ENCODE results near the gene GAPDHS. TPM values are rescaled to one million over a fixed set of nuclear protein-coding genes. Genes with fewer than 3 reads are reported as not detected.

The GAPDHS gene
- total and polyA plus RNA-seq, 2 experiments from 2014 or later = not detected

DNA sequence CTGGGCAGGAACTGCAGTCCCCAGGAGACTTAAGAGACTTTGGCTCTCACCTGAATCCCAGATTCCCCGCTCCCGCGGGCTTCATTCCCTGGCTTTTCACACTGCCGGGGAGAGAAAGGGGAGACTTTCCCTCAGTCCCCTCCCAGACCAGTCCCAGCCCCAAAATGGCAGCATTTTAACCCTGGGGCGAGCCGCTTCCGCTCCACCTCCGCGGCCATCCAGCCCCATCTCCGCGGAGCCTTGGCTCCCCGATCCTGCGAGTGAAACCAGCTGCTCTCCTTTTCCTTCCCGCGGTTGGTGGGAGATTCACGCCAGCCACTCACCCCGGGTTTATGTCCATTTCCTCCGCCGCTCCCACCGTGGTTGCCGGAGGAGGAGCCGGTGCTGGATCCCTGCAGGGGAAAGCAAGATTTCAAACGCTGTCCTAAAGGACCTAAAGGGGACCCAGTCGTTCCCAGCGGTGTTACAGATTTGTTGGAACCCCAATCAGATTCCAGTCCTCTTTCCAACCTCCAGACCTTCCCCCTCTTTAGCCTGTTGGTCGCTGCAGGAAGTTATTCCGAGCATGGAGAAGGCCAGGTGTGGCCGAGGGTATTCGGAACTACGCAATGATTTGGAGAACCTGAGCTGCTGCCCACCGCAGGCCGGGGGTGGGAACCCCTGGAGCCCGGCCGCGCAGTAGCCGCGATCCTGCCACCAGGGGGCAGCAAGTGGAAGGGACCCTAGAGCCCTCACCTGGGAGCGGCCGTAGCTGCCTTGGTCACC lies 23.2 kb upstream of the GAPDHS start:
- peak overlapping the region; percentile 85 for H2AFZ ChIP-seq
- peaks cover 3% of the 10 kb centered on the region for H3K4me1 ChIP-seq (ENCODE audit: insufficient read depth)
- no peaks in the 10 kb centered on the region for H3K9me3 ChIP-seq (ENCODE audit: low read depth)
- H3K27ac ChIP-seq = peak overlapping the region; percentile 89
- no peaks in the 10 kb centered on the region for H3K27me3 ChIP-seq
- no peaks in the 10 kb centered on the region for H3K36me3 ChIP-seq (replicated peaks; ENCODE audit: insufficient read depth, low read depth)
- TF ChIP-seq, protein P1, sequence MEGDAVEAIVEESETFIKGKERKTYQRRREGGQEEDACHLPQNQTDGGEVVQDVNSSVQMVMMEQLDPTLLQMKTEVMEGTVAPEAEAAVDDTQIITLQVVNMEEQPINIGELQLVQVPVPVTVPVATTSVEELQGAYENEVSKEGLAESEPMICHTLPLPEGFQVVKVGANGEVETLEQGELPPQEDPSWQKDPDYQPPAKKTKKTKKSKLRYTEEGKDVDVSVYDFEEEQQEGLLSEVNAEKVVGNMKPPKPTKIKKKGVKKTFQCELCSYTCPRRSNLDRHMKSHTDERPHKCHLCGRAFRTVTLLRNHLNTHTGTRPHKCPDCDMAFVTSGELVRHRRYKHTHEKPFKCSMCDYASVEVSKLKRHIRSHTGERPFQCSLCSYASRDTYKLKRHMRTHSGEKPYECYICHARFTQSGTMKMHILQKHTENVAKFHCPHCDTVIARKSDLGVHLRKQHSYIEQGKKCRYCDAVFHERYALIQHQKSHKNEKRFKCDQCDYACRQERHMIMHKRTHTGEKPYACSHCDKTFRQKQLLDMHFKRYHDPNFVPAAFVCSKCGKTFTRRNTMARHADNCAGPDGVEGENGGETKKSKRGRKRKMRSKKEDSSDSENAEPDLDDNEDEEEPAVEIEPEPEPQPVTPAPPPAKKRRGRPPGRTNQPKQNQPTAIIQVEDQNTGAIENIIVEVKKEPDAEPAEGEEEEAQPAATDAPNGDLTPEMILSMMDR (IDR thresholded peaks at IDR 0.05; ENCODE audit: poor library complexity) = peak; percentile 99
- TF ChIP-seq EZH2phosphoT487 (IDR thresholded peaks at IDR 0.05; ENCODE audit: low read depth, severe bottlenecking, unreplicated experiment) (no peak), EZH2 (IDR thresholded peaks at IDR 0.05; ENCODE audit: borderline replicate concordance) (no peak)
- 2% methylated on average over 38 of the region's 39 CpGs for WGBS (ENCODE audit: low lambda C conversion rate, missing lambda C conversion rate)
- H3K4me2 ChIP-seq = peak overlapping the region; percentile 80
- H3K79me2 ChIP-seq = peaks cover 6% of the 10 kb centered on the region
- DNase-seq (ENCODE audit: low spot score) = peak; percentile 93
- no peaks in the 10 kb centered on the region for H3K9me2 ChIP-seq (replicated peaks; ENCODE audit: insufficient read depth)
- H4K20me1 ChIP-seq (ENCODE audit: insufficient read depth, poor library complexity, severe bottlenecking) = no peaks in the 10 kb centered on the region
- H3K4me3 ChIP-seq = peak overlapping the region; percentile 36

DNA sequence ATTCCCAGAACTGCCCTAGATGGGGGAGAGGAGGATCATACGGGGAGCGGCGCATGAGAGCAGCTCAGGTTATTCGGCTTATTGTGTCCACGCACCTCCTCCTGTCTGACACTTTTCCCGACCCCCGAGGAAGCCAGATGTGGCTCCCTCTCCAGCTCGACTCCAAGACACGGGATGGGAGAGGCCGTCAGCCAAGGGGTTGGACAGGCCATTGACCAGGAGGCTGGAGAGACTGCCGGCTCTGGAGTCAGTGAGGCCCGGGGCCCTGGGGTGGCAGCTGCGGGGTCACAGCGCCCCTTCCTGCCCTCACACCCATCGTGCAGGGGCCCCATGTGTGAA lies 22.7 kb upstream of the GAPDHS start:
- Histone ChIP-seq H3K79me2 (peaks cover 6% of the 10 kb centered on the region), H3K4me2 (peak overlapping the region; percentile 80), H3K27ac (no peak overlapping the region), H2AFZ (no peak overlapping the region), H3K36me3 (replicated peaks; ENCODE audit: insufficient read depth, low read depth) (no peaks in the 10 kb centered on the region), H3K4me1 (ENCODE audit: insufficient read depth) (peaks cover 3% of the 10 kb centered on the region), H4K20me1 (ENCODE audit: insufficient read depth, poor library complexity, severe bottlenecking) (no peaks in the 10 kb centered on the region), H3K9me3 (ENCODE audit: low read depth) (no peaks in the 10 kb centered on the region), H3K4me3 (no peak overlapping the region), H3K27me3 (no peaks in the 10 kb centered on the region), H3K9me2 (replicated peaks; ENCODE audit: insufficient read depth) (no peaks in the 10 kb centered on the region)
- no peak for TF ChIP-seq EZH2 (IDR thresholded peaks at IDR 0.05; ENCODE audit: borderline replicate concordance)
- TF ChIP-seq, protein P1 (IDR thresholded peaks at IDR 0.05; ENCODE audit: poor library complexity) = no peak
- no peak for TF ChIP-seq EZH2phosphoT487 (IDR thresholded peaks at IDR 0.05; ENCODE audit: low read depth, severe bottlenecking, unreplicated experiment)
- WGBS (ENCODE audit: low lambda C conversion rate, missing lambda C conversion rate) = 31% methylated on average over 15 of the region's 15 CpGs
- DNase-seq (ENCODE audit: low spot score) = no peak

DNA sequence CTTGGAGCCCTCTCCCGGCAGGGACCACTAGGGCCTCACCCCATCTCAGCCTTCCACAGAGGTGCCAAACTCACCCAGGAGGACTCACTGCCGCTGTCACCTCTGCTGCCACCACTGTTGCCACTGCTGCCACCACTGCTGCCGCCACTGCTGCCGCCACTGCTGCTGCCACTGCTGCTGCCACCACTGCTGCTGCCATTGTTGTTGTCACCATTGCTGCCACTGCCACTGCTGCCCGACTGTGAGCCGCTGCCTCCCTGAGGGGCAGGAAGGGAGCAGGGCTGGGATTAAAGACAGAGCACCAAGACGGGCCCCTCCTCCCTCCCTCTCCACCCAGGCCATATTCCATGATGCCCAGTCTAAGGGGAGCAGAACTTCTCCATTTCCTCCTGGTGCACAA lies 21.9 kb upstream of the GAPDHS start:
- Histone ChIP-seq H3K36me3 (replicated peaks; ENCODE audit: insufficient read depth, low read depth) (no peaks in the 10 kb centered on the region), H3K4me1 (ENCODE audit: insufficient read depth) (peaks cover 3% of the 10 kb centered on the region), H2AFZ (no peak overlapping the region), H3K79me2 (peaks cover 6% of the 10 kb centered on the region), H4K20me1 (ENCODE audit: insufficient read depth, poor library complexity, severe bottlenecking) (no peaks in the 10 kb centered on the region), H3K27me3 (no peaks in the 10 kb centered on the region), H3K27ac (no peak overlapping the region), H3K4me3 (no peak overlapping the region), H3K9me2 (replicated peaks; ENCODE audit: insufficient read depth) (no peaks in the 10 kb centered on the region), H3K4me2 (no peak overlapping the region), H3K9me3 (ENCODE audit: low read depth) (no peaks in the 10 kb centered on the region)
- 82% methylated on average over 7 of the region's 7 CpGs for WGBS (ENCODE audit: low lambda C conversion rate, missing lambda C conversion rate)
- TF ChIP-seq EZH2 (IDR thresholded peaks at IDR 0.05; ENCODE audit: borderline replicate concordance) = no peak
- no peak for TF ChIP-seq EZH2phosphoT487 (IDR thresholded peaks at IDR 0.05; ENCODE audit: low read depth, severe bottlenecking, unreplicated experiment)
- TF ChIP-seq, protein P1 (IDR thresholded peaks at IDR 0.05; ENCODE audit: poor library complexity) = no peak
- no peak for DNase-seq (ENCODE audit: low spot score)

Measured in hepatocyte (in vitro differentiated cells).